ENCODE measurements around the gene TAF10. TPM values are rescaled to one million over a fixed set of nuclear protein-coding genes. Genes with fewer than 3 reads are reported as not detected.
A peak's percentile ranks its signal among the peaks of the same experiment; 100 is the strongest.

The TAF10 gene
- total RNA-seq (2022) (175 and 187 TPM in 2 replicates), Bru-seq, nascent RNA (percentile 46 among the genes with signal in this experiment), BruChase-seq, experiment 1, labeled RNA remaining after a 6-hour chase (percentile 70 among the genes with signal in this experiment), BruChase-seq, experiment 2, labeled RNA remaining after a 2-hour chase (percentile 64 among the genes with signal in this experiment)
- long read RNA-seq, full-length matches to known transcripts: 142 of 181 reads
- long read RNA-seq, partial matches to known transcripts: 5 of 181 reads
- long read RNA-seq, other reads (novel, unspliced or antisense): 34 of 181 reads

DNA sequence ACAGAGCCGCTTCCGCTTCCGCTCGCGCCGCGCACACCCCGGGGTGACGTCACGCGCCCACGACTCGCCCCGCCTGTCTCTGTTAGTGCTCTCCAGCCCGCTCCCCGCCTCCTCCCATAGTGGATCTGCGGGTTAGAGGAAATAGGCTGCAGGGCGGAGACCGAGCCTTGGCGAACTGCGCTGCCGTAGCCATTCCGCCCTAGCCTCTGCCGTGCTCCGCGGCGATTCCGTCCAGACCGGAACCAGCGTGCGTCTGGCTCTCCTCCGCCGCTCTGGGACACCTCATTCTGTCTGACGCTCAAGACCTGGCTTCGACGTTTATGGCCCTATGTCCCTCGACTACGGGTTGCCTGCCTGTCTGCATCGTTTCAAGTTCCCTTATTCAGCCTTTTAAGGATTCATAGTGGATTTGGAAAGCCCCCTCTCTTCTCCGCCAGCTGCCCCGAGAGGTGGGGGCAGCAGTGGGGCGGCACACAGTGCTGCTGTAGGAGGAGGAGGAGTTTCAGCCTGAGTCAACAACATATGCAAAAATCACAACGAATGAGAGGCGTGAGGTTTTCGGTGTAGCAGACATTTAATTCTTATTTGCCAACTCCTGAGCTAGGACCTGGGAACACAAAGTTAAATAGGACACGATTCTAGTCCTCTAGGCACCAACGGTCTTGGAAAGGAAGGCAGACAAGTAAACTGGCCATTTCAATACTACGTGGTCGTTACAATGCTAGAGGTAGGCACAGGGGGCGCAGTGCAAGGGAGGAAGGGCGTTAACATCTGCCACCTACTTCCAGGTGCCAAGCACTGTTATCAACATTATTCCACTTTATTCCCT, at the start of gene TAF10:
TAF10 (minus strand) TSS at position 4 of the 829 bp plus-strand sequence. CDS start 27 bp downstream, outside the sequence.
- Mint-ChIP-seq H3K4me1 (ENCODE audit: low read depth, unreplicated experiment) (peaks cover 21% of the 10 kb centered on the region), H3K27ac (ENCODE audit: unreplicated experiment) (peak within 1 kb of the TSS; percentile 81), H3K4me3 (ENCODE audit: low read depth, unreplicated experiment) (no peak within 1 kb of the TSS), H3K9me3 (ENCODE audit: low read depth, unreplicated experiment) (no peaks in the 10 kb centered on the region), H3K36me3 (ENCODE audit: insufficient read depth, unreplicated experiment) (no peaks in the 10 kb centered on the region), H3K27me3 (ENCODE audit: unreplicated experiment) (no peaks in the 10 kb centered on the region)
- CTCF ChIA-PET: interaction anchor here (0.6 to 1.1 kb wide), 3 partner anchors 13 to 145 kb away, joined by 3 to 9 read pairs (median 3); partner anchors contain the start of gene MRPL17
- intact Hi-C loops (cut with micrococcal nuclease; ENCODE audit: unreplicated experiment): loop anchor here (2.0 to 10.0 kb wide), 2 partner anchors 70 to 128 kb away; partner anchors contain the start of genes ARFIP2, MRPL17 and TIMM10B
- TSS peak; percentile 98 for BruUV-seq (replicated peaks)
- TF ChIP-seq, protein P1, sequence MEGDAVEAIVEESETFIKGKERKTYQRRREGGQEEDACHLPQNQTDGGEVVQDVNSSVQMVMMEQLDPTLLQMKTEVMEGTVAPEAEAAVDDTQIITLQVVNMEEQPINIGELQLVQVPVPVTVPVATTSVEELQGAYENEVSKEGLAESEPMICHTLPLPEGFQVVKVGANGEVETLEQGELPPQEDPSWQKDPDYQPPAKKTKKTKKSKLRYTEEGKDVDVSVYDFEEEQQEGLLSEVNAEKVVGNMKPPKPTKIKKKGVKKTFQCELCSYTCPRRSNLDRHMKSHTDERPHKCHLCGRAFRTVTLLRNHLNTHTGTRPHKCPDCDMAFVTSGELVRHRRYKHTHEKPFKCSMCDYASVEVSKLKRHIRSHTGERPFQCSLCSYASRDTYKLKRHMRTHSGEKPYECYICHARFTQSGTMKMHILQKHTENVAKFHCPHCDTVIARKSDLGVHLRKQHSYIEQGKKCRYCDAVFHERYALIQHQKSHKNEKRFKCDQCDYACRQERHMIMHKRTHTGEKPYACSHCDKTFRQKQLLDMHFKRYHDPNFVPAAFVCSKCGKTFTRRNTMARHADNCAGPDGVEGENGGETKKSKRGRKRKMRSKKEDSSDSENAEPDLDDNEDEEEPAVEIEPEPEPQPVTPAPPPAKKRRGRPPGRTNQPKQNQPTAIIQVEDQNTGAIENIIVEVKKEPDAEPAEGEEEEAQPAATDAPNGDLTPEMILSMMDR (IDR thresholded peaks at IDR 0.05; ENCODE audit: unreplicated experiment): peak; percentile 26
- peak; percentile 97 for DNase-seq

DNA sequence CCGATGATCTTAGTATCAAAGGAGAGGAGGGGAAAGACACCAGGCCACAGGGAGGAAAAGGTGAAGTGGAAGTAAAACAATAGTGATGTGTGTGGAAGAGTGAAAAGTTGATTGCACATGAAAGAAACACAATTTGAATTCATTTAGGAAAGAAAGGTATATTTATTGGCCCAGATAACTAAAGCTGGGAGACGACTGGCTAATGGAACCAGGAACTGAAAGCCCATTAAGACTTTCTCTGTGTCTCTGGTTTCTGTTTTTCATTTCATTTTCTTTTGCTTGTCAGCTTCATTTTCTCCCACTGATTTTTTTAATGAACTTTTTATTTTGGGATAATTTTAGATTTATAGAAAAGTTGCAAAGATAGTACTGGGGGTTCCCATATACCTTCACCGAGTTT, 48.7 kb upstream of the TAF10 start:
- Mint-ChIP-seq H3K9me3 (ENCODE audit: low read depth, unreplicated experiment) (no peaks in the 10 kb centered on the region), H3K4me3 (ENCODE audit: low read depth, unreplicated experiment) (no peak overlapping the region), H3K36me3 (ENCODE audit: insufficient read depth, unreplicated experiment) (no peaks in the 10 kb centered on the region), H3K27ac (ENCODE audit: unreplicated experiment) (no peak overlapping the region), H3K4me1 (ENCODE audit: low read depth, unreplicated experiment) (no peaks in the 10 kb centered on the region), H3K27me3 (ENCODE audit: unreplicated experiment) (peaks cover 30% of the 10 kb centered on the region)
- intact Hi-C loops (cut with micrococcal nuclease; ENCODE audit: unreplicated experiment): no loop called here
- DNase-seq: no peak
- BruUV-seq (replicated peaks): no TSS peak
- TF ChIP-seq, protein P1 (IDR thresholded peaks at IDR 0.05; ENCODE audit: unreplicated experiment): no peak
- CTCF ChIA-PET: no interaction called here

DNA sequence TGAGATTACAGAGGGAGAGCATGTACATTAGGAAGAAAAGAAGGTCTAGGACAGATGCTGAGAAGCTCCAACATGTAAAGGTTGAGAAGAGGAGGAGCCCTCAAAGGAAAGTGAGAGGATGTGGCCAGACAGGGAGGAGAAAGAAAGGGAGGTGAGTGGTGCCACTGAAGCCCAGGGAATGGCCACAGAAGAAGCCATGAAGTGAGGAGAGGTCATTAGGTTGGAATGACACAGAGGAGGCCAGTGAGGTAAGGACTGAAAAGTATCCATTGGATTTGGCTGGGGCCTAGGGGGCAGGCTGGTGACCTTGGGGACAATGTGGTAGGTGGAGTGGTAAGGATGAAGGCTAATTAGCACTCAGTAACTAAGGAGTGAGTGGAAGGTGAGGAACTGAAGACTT, 46.6 kb upstream of the TAF10 start:
- BruUV-seq (replicated peaks): no TSS peak
- Mint-ChIP-seq H3K27ac (ENCODE audit: unreplicated experiment) (no peak overlapping the region), H3K4me3 (ENCODE audit: low read depth, unreplicated experiment) (no peak overlapping the region), H3K36me3 (ENCODE audit: insufficient read depth, unreplicated experiment) (no peaks in the 10 kb centered on the region), H3K27me3 (ENCODE audit: unreplicated experiment) (peaks cover 19% of the 10 kb centered on the region), H3K4me1 (ENCODE audit: low read depth, unreplicated experiment) (no peaks in the 10 kb centered on the region), H3K9me3 (ENCODE audit: low read depth, unreplicated experiment) (no peaks in the 10 kb centered on the region)
- no peak for DNase-seq
- TF ChIP-seq, protein P1 (IDR thresholded peaks at IDR 0.05; ENCODE audit: unreplicated experiment): no peak
- intact Hi-C loops (cut with micrococcal nuclease; ENCODE audit: unreplicated experiment): no loop called here
- CTCF ChIA-PET: interaction anchor here (0.6 kb wide), 1 partner anchor 218 kb away, joined by 3 read pairs; the partner anchor contains the start of gene HPX

DNA sequence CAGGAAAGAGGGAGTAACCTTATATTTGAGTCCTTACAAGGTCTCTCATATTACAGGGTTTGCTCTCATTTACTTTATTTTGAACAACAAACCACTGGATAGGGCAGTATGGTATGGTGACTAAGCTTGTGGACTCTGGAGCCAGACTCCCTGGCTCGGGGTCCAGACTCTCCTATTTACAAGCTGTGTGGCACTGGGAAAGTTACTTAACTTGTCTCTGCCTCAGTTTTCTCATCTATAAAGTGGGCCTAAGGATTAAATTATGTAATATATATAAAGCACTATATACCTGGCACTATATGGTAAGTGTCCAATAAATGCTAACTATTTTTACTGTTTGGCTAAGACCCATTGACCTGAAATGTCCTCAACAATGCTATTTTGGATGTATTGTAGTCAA, 45.3 kb upstream of the TAF10 start:
- H3K36me3 Mint-ChIP-seq (ENCODE audit: insufficient read depth, unreplicated experiment): no peaks in the 10 kb centered on the region
- peaks cover 6% of the 10 kb centered on the region for H3K27me3 Mint-ChIP-seq (ENCODE audit: unreplicated experiment)
- intact Hi-C loops (cut with micrococcal nuclease; ENCODE audit: unreplicated experiment): no loop called here
- CTCF ChIA-PET: no interaction called here
- no peak overlapping the region for H3K4me3 Mint-ChIP-seq (ENCODE audit: low read depth, unreplicated experiment)
- BruUV-seq (replicated peaks): no TSS peak
- H3K9me3 Mint-ChIP-seq (ENCODE audit: low read depth, unreplicated experiment): no peaks in the 10 kb centered on the region
- TF ChIP-seq, protein P1 (IDR thresholded peaks at IDR 0.05; ENCODE audit: unreplicated experiment): no peak
- no peak overlapping the region for H3K27ac Mint-ChIP-seq (ENCODE audit: unreplicated experiment)
- H3K4me1 Mint-ChIP-seq (ENCODE audit: low read depth, unreplicated experiment): no peaks in the 10 kb centered on the region
- DNase-seq: no peak

All from Calu3 (cell line).